Stimulated activated CD4-positive, alpha-beta T cell treated with anti-CD3 and anti-CD28 coated beads, TNF-alpha, amount 100 ng/mL, for 1 hour (primary cell): ENCODE measurements around the gene PET100.

Experiments used
- DNase-seq, 3 donors: peaks; one replicate each; pipeline ENCODE4 v3.0.0-alpha.2; 2020; ENCODE audit warnings: low read depth in 3 of 3, low spot score in 1 of 3

The PET100 gene

DNA sequence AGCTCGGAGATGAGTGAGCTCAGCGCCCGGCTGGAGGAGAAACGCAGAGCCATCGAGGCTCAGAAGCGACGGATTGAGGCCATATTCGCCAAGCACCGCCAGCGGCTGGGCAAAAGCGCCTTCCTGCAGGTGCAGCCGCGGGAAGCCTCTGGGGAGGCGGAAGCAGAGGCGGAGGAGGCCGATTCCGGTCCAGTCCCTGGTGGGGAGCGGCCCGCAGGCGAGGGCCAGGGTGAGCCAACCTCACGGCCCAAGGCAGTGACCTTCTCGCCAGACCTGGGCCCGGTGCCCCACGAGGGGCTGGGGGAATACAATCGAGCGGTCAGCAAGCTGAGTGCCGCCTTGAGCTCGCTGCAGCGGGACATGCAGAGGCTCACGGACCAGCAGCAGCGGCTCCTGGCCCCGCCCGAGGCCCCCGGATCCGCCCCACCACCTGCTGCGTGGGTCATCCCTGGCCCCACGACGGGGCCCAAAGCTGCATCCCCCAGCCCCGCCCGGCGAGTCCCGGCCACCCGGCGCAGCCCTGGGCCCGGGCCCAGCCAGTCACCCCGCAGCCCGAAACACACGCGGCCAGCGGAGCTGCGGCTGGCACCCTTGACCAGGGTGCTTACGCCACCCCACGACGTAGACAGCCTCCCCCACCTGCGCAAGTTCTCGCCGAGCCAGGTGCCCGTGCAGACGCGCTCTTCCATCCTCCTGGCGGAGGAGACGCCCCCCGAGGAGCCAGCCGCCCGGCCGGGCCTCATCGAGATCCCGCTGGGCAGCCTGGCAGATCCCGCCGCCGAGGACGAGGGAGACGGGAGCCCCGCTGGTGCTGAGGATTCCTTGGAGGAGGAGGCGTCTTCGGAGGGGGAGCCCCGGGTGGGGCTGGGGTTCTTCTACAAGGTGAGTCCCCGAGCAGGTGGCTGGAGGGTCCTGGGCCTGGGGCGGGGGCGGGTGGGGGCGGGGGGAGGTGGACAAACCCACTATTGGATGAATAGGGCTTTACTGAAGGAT lies 17.0 kb upstream of the PET100 start:
- DNase-seq, result no peak

DNA sequence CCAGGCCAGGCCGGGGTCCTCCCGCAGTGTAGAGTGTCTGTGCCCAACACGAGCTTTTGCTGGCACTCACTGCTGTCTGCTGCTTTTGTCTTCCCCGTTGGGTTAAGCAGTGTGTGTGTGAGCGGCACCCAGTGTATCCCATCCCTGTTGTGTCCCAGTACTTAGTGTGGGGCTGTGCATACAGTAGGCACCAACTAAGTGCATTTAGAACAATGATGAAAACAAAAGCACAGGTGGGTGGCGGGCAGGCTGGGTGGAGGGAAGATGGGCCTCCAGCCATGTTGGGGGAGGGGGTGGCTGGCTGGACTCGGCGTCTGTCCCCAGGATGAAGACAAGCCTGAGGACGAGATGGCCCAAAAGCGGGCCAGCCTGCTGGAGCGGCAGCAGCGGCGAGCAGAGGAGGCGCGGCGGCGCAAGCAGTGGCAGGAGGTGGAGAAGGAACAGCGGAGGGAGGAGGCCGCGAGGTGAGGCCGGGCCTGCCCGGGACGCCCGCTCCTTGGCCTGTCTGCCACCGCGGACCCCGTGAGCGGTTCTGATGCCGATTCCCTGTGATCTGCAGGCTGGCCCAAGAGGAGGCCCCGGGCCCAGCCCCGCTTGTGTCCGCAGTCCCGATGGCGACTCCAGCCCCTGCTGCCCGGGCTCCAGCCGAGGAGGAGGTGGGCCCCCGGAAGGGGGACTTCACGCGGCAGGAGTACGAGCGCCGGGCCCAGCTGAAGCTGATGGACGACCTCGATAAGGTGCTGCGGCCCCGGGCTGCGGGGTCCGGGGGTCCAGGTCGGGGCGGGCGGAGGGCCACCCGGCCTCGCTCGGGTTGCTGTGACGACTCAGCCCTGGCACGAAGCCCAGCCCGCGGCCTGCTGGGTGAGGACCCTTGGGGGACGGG lies 14.5 kb upstream of the PET100 start:
- no peak for DNase-seq

DNA sequence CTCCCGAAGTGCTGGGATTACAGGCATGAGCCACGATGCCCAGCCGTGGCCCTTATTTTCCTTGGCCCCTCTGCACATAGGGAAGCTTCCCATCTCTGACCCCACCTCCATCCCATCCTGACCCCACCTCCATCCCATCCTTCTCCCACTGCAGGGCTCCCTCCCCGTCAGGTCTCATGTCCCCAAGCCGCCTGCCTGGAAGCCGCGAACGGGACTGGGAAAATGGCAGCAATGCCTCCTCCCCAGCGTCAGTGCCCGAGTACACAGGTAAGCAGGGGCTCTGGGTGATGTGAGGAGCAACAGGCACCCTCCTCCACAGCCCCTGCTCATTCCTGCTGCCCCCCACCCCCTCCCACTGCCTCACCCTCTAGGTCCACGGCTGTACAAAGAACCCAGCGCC lies 12.4 kb upstream of the PET100 start:
- no peak for DNase-seq

DNA sequence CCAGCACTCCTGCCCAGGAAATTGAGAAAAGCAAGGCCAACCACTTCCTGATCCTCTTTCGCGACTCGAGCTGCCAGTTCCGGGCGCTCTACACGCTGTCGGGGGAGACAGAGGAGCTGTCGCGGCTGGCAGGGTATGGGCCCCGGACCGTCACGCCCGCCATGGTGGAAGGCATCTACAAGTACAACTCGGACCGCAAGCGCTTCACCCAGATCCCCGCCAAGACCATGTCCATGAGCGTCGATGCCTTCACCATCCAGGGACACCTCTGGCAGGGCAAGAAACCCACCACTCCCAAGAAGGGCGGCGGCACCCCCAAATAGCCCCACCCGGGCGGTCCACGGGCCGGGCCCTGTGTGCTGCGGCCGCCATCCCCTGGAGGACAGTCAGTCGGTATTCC lies 11.9 kb upstream of the PET100 start:
- no peak for DNase-seq

DNA sequence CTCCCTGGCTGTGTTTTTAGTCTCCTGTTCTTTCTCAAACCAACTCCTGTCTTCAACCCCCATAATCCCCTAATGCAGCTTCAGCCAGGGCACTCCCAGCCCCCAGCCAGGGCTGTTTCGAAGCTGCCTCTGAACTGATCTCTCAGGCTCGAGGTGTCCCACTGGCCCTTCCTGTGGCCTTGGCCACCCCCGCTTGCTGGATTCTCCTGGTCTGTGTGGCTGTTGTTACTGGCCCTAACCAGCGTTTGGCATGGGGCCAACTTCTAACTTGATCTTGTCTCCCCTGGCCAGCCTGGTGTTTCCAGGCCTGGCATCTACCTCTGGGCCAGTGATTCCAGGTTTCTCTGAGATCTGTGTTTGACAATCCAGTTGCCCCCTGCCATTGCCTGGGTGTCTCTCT lies 11.2 kb upstream of the PET100 start:
- DNase-seq, result no peak

DNA sequence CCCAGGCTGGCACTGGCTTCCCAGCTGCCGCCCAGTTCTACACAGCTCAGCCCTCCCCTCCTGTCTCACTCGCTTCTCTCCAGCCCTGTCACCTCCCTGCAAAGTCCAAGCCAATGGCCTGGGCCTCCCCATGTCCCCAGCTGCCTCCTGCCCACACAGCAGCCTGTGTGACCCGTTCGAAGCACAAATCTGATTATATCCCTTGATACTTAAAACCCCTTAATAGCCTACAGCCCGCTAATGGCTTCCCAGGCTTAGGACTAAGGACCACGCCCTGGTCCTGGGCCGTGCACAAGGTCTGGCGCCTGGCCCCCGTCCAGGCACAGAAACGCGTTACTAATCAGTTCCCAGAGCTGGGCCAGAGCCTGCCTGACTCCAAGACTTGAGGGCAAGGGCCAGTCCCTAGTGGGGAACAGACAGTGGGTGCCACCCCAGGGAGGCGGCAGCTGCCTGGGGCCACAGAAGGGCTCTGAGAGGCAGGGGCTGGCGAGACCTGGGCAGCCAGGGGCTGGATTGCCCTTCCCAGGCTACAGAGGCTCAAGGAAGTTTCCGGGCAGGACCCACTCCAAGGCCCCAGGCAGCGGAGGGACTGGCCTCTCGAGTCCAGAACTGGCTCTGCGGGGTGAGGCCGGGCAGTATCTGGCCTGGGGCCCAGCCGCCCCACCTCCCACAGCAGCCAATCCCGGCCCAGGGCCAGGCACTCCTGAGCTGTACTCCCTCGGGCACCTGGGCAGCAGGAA lies 10.7 kb upstream of the PET100 start:
- no peak for DNase-seq

DNA sequence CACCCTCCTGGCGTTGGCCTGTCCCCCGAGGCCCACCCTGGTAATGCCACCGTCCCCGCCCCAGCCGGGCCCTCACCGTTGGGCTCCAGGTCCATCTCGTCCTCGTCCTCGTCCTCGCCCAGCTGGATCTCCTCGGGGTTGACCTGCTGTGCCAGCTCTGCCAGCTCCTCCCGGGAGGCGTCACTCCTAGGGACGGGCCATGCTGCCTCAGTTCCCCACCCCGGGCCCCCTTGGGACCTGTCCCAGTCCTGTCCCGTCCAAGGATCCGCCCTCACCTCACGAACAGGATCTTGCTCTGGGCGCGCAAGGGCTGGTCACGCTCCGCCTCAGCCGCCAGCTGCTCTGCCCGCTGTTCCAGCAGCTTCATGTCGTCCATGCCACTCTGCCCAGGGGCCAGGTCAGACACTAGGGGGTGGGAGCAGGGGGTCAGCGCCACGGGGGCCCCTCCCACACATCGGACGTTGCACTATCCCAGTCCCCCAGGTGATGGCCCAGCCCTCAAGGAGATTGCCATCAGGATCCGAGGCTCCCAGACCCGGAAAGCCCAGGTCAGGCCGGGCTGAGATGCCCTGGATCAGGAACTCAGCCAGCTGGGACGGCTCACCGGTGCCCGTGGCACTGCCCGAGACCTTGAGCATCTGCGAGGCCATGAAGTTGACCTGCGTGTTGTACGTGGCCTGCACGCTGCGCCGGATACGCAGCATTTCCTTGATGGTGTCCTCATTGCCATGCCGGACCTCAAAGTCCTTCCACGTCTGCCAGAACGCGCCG lies 9.7 kb upstream of the PET100 start:
- DNase-seq, result no peak

DNA sequence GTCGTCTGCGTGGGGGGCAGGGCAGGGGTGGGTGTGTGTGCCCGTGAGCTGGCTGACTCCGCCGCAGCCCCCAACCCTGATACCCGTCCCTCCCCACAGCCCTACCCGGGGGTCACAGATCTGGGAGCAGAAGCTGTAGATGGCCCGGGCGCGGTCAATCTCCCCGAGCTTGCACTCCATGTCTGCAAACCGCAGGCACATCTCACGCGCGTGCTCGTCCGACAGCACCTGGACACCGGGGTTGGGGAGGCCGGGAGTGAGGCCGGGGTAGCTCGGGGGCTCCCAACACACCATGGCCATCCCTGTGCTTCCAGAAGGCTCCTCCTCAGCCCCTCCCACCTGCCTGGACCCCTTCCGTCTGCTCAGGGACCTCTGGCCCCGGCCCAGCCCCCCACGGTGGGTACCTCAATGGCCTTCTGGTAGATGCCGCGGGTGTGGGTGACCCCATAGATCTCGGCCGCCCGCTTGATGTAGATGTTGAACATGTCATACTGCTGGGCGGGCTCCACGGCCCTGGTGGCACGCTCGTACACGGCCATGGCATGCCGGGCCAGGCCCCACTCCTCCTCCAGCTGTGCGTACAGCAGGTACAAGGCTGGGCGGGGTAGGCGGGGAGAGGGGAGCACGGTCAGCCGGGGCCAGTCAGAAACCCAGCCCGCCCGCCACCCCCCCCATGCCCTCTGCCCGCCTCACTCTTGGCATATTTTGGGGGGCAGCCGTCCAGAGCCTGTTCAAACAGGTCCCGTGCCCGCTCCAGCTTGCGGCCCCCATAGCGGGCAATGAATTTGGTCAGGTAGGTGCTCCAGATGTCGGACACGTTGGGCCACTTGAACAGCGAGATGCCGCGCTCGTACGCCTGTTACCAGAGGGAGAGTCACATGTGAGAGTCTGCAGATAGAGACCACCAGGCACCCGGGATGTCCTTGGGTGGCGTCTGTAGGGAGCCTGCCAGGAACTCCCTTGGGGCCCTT lies 8.9 kb upstream of the PET100 start:
- no peak for DNase-seq

DNA sequence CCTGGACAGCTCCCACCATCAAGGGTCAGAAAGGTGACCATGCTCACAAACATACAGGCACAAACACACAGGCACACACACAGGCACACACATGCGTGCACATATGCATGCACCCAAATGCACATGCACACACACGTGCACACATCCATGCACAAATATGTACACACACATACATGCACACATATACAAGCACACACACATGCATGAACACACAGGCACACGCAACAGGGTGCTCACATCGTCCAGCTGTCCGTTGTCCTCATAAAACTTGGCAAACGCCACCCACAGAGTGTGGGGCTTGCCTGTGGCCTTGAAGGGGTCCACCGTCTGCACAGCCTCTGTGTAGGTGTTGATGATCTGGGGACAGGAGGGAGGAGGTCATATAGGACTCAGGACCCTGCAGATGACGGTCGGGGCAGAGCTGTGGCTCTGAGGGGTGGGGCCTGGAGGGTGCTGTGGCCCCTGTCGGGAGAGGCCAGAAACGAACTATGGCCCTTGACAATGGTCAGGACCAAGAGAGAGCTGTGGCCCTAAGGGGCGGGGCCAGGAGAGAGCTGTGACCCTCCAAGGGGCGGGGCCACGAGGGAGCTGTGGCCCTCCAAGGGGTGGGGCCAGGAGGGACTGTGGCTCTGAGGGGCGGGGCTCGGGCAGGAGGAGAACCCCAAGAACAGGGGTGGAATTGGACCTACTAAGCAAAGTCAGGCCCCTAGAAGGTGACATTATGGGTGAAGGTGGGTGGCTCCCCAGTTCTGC lies 6.5 kb upstream of the PET100 start:
- no peak for DNase-seq

DNA sequence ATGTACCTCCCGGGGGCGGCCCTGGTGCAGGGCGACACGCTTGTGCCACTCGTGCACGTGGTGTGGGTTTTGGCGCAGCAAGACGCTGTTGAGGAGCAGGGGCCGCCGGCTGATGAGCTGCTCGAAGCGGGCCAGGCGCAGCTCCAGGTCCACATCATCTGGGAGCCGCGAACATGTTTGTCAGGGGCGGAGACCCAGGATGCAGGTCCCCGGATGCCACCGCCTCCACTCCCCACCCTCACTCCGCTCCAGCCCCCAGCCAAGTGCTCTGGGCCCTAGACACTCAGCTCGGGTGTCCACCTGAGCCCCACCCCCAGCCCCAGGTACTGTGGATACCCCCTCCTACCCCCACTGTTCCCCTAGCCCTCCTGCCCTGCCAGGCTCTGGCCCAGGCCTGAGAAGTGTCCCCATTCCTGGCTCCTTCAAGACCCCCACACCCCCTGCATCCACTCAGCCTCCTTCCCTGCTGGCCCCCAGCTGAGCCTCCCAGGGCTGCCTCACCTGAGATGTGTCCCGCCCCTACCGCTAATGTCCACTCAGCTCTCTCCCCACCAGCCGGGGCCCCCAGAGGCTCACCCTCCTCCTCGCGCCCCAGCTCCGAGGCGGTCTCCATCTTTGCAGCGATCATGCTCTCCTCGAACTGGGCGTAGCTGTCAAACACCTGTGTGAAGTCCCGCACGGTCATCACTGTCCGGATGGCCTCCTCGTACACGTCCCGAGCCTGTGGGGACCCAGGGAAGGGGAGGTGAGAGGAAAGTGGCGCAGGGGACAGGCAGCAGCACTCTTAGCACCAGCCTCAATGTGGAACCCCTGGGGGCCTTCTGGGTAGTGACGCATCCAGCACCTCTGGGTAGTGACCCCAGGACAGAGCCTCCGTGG lies 5.6 kb upstream of the PET100 start:
- no peak for DNase-seq

DNA sequence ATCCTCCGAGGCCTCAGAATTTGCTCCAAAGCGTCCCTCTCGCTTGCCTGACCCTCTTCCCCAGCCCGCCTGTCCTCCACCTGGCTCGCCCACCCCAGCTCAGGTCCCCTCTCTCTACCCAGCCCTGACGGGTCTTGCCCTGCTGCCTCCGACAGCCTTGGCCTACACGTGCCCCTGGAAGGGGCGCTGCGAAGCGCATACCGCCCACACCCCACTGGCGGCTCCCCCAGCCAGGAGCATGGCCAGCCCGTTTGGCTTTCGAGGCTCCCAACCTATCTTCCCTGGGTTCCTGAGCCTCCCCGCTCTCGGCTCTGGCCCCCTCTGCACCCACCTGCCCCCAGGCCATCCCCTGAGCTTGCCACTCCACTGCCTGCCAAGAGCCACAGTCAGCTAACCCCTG lies 4.8 kb upstream of the PET100 start:
- DNase-seq, result no peak

DNA sequence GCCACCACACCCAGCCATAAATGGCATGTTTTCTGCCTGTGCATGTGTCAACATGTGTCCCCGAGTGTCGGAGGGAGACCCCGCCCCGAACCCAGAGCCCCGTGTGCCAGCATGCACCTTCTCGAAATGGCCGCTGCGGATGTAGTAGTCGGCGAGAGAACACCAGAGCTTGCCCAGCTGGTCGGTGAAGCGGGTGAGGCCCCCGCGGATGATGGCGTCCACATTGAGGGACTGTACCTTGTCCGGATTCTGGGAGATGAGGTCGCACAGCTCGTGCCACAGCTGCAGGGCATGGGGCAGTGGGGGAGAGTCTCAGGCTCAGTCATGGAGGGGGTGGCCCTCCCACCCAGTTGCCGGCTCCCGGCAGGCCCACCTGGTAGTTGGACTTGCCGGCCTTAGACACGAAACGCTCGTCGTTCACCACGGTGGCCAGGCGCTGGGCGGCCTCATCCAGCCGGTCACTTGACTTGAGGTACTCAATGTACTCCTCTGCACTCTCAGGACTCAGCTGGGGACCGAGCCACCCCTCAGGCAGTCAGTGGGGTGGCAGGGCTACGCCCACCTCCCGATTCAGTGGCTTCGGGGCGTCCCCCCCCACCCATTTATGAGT lies 3.7 kb upstream of the PET100 start:
- no peak for DNase-seq

DNA sequence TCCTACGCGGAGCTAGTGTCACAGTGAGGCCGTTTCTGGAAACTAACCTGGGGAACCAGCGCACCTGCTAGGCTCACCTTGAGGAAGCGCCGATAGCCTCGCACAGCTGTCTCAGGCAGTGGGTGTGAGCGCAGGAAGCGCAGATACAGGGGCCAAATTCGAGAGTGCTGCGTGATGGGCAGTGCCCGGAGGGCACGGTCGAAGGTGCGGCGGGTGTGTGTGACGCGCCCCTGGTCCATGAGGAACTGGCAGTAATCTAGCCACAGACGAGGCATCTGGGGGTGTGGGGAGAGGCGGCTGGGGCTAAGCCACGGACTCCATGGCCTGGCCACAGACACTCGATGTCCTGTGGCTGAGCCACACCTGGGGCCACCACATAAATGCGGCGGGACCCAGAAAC lies 2.4 kb upstream of the PET100 start:
- no peak for DNase-seq

DNA sequence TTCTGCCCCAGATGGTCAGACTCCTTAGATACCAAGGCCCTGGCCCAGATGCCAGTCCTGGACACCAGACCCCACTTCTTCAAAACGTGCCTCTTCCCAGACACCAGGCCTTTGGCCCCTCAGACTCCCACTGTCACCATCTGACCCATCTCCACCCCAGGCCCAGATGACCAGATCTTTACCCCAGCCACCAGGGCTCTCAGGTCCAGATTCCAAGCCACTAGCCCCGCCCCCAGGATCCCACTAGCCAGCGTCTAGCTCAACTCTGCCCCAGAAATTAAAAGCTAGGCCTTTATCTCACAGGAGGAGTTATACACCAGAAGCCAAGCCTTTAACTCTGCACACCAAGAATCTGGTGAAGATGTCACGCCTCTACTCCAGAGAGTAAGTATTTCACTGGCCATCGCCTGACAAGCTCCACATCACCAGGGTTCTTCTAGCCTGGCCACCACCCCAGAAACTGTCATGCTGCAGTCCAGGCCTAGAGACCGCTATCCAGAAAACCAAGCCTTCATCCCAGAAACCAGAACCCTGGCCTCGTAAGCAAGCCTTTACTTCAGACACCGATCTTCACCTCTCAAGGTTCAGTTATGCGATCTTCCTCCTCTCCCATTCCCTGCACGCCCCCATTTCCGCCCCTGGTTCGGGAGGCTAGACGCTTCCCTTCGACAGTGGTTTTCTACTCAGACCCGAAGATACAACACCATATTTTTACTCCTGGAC lies 843 bp upstream of the PET100 start:
- DNase-seq, result no peak

DNA sequence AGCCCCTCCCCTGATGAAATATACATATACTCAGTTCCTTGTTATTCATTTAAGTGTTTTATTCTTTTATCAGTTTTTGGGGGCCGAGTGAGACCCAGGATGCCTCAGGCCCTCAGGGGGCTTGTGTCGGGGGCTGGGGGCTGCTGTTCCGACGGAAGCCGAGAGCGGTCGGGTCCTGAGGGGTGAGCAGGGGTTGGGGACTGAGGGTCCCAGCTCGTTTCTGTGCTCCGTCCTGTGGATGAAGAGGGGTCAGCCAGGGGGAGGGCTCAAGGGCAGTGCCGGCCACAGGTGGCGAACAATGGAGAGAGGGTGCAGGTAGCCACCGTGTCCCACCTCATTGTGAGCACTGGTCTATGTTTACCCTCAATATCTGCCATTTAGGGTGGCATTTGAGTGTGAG lies 2.0 kb downstream of the PET100 start:
- no peak for DNase-seq

DNA sequence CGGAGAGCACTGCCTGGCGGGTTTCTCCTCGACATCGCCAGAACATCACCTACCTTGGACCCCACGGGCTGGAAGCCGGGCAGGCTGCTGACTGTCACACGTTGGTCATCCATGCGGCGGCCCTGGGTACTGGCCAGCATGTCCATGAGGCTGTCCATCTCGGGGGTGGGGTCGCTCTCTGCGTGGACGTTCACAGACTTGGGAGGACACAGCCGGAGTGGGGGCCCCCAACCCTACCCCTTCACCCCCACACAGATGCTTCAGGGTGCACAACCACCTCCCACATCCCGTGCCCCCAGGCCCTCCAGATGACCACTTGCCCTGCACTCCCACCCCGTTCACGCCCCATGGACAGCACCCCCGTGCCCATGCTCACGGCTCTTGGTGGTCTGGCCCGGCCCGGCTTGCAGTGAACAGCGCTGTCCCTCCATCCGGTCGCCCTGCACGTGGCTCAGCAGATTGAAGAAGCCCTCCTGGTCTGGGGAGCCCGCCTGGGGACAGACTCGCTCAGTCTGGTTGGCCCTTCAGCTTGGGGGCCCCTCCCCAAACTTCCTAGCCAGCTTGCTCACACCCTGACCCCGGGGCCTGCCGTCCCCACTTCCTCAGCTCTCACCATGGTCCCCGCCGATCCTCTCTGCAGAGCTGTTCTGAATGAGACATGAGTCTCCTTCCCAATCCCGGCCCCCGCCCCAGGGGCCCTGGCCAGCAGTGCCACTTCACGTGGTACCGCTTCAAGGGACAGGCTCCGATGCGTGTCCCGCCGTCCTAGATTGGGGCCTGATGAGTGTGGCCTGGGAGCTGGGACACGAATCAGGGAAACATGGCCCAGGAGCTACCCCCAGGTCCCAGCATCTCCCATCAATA lies 3.0 kb downstream of the PET100 start:
- DNase-seq, result no peak
